IMR-90 (cell line): ENCODE data around the gene DUSP22. TPM values are rescaled to one million over a fixed set of nuclear protein-coding genes. Genes with fewer than 3 reads are reported as not detected.

Experiments used
- ATAC-seq: fragments of 200-7000 bp; cut with Tn5 transposase; 2 replicates; pipeline ENCODE4 v1.9.1; 2020; ENCODE audit warnings: low read depth, mild to moderate bottlenecking, moderate library complexity
- BruUV-seq: library from RNA; stranded (reverse); fragments of 400-500 nt; replicated peaks from 2 replicates; lab custom pipeline; 2021; lab: Mats Ljungman, UMichigan
- CTCF ChIA-PET: fragments of 300-600 bp; formaldehyde crosslinking; extraction: SDS; loops from one replicate; lab custom pipeline; 2021; ENCODE audit warnings: antibody characterized with exemption; lab: Yijun Ruan, JAX
- POLR2A ChIA-PET: fragments of 300-600 bp; sonication (Branson Sonifier 250); formaldehyde crosslinking; loops from one replicate; lab custom pipeline; 2022; ENCODE audit warnings: antibody characterized with exemption; ENCODE audit not compliant: unreplicated experiment; lab: Charles Lee
- DNase-seq: peaks from one replicate; pipeline ENCODE4 v3.0.0; 2013
- H2AFZ ChIP-seq: replicated peaks from 2 replicates; pipeline ENCODE3; 2013; ENCODE audit warnings: low read length, mild to moderate bottlenecking; ENCODE audit not compliant: poor library complexity
- H2AK5ac ChIP-seq: 2 replicates; pipeline ENCODE4 v1.6.1; 2013; ENCODE audit warnings: low read depth, low read length, inconsistent platforms
- H2AK9ac ChIP-seq: replicated peaks from 2 replicates; pipeline ENCODE3; 2013; ENCODE audit warnings: mild to moderate bottlenecking, low read depth, low read length, moderate library complexity; ENCODE audit not compliant: poor library complexity
- H2BK120ac ChIP-seq: 2 replicates; pipeline ENCODE4 v1.6.1; 2013; ENCODE audit warnings: low read depth, low read length, inconsistent platforms
- H2BK15ac ChIP-seq: 3 replicates; pipeline ENCODE4 v1.6.1; 2013; ENCODE audit warnings: low read depth, low read length, inconsistent platforms
- H2BK20ac ChIP-seq: 2 replicates; pipeline ENCODE4 v1.6.1; 2013; ENCODE audit warnings: low read depth, mild to moderate bottlenecking, inconsistent platforms, low read length, moderate library complexity
- H2BK5ac ChIP-seq: 2 replicates; pipeline ENCODE4 v1.6.1; 2013; ENCODE audit warnings: mild to moderate bottlenecking, low read depth, low read length, inconsistent platforms; ENCODE audit not compliant: poor library complexity, severe bottlenecking
- H3K14ac ChIP-seq: replicated peaks from 2 replicates; pipeline ENCODE4 v1.6.1; 2013; ENCODE audit warnings: low read depth, low read length, inconsistent platforms
- H3K18ac ChIP-seq: 2 replicates; pipeline ENCODE4 v1.6.1; 2013; ENCODE audit warnings: low read depth, low read length, control low read depth
- H3K23ac ChIP-seq: 2 replicates; pipeline ENCODE4 v1.6.1; 2013; ENCODE audit warnings: low read depth, low read length, inconsistent platforms
- H3K27ac ChIP-seq: 2 replicates; pipeline ENCODE4 v1.5.1; 2013; ENCODE audit warnings: mild to moderate bottlenecking, control low read depth, low read length; ENCODE audit not compliant: insufficient read depth
- H3K27me3 ChIP-seq: 2 replicates; pipeline ENCODE4 v1.6.1; 2013; ENCODE audit warnings: low read length; ENCODE audit not compliant: control insufficient read depth, insufficient read depth
- H3K36me3 ChIP-seq: 2 replicates; pipeline ENCODE4 v1.6.1; 2013; ENCODE audit warnings: low read length, mixed read lengths; ENCODE audit not compliant: control insufficient read depth, insufficient read depth
- H3K4ac ChIP-seq: 2 replicates; pipeline ENCODE4 v1.6.1; 2013; ENCODE audit warnings: low read depth, low read length, inconsistent platforms
- H3K4me1 ChIP-seq: 2 replicates; pipeline ENCODE4 v1.6.1; 2013; ENCODE audit warnings: low read length, mixed read lengths; ENCODE audit not compliant: control insufficient read depth, insufficient read depth
- H3K4me2 ChIP-seq: 2 replicates; pipeline ENCODE4 v1.6.1; 2013; ENCODE audit warnings: low read depth, mild to moderate bottlenecking, control low read depth, low read length, moderate library complexity
- H3K4me3 ChIP-seq: 2 replicates; pipeline ENCODE4 v1.5.1; 2013; ENCODE audit warnings: low read depth, mild to moderate bottlenecking, control low read depth, low read length, moderate library complexity; ENCODE audit not compliant: insufficient read depth
- H3K56ac ChIP-seq: 2 replicates; pipeline ENCODE4 v1.6.1; 2013; ENCODE audit warnings: low read length, inconsistent platforms; ENCODE audit not compliant: insufficient read depth; ENCODE audit errors: extremely low read depth
- H3K79me1 ChIP-seq, 2 experiments: 2 replicates each; pipeline ENCODE4 v1.6.1; 2013; ENCODE audit warnings: low read length in 2 of 2, inconsistent platforms in 1 of 2, low read depth in 1 of 2
- H3K9ac ChIP-seq: 2 replicates; pipeline ENCODE4 v1.6.1; 2013; ENCODE audit warnings: low read depth, low read length, control low read depth
- H3K9me1 ChIP-seq: 2 replicates; pipeline ENCODE4 v1.6.1; 2013; ENCODE audit warnings: low read length, inconsistent platforms; ENCODE audit not compliant: insufficient read depth
- H3K9me3 ChIP-seq: 2 replicates; pipeline ENCODE4 v1.6.1; 2013; ENCODE audit warnings: low read length; ENCODE audit not compliant: control insufficient read depth, insufficient read depth
- H4K20me1 ChIP-seq: 2 replicates; pipeline ENCODE4 v1.6.1; 2013; ENCODE audit warnings: low read length, inconsistent platforms; ENCODE audit not compliant: insufficient read depth
- H4K5ac ChIP-seq: 2 replicates; pipeline ENCODE4 v1.6.1; 2013; ENCODE audit warnings: mild to moderate bottlenecking, low read depth, low read length, control low read depth
- H4K8ac ChIP-seq, 2 experiments: 2 replicates each; pipeline ENCODE4 v1.6.1; 2013; ENCODE audit warnings: low read depth in 2 of 2, low read length in 2 of 2, control low read depth in 1 of 2, inconsistent platforms in 1 of 2
- H4K91ac ChIP-seq: 2 replicates; pipeline ENCODE4 v1.6.1; 2013; ENCODE audit warnings: low read depth, low read length, inconsistent platforms; ENCODE audit not compliant: insufficient read depth
- BHLHE40 ChIP-seq: fragments of 150-350 bp; IDR thresholded peaks from 2 replicates; pipeline ENCODE4 v1.6.1; 2016; ENCODE audit warnings: mild to moderate bottlenecking, low read depth, low read length
- CEBPB ChIP-seq: IDR thresholded peaks from 2 replicates; pipeline ENCODE4 v1.6.1; 2012; ENCODE audit warnings: low read depth, low read length, improper control_type of control experiment
- CHD1 ChIP-seq: IDR thresholded peaks from 2 replicates; pipeline ENCODE4 v1.6.1; 2012; ENCODE audit warnings: low read depth, low read length, improper control_type of control experiment
- FOS ChIP-seq: fragments of 150-350 bp; IDR thresholded peaks from 2 replicates; pipeline ENCODE4 v1.6.1; 2016; ENCODE audit warnings: low read depth, low read length
- MAFK ChIP-seq: IDR thresholded peaks from 2 replicates; pipeline ENCODE4 v1.6.1; 2012; ENCODE audit warnings: low read depth, low read length, improper control_type of control experiment
- MAZ ChIP-seq: IDR thresholded peaks from 2 replicates; pipeline ENCODE4 v1.6.1; 2012; ENCODE audit warnings: low read depth, mild to moderate bottlenecking, low read length, improper control_type of control experiment, moderate library complexity, borderline replicate concordance
- MXI1 ChIP-seq: IDR thresholded peaks from 2 replicates; pipeline ENCODE4 v1.6.1; 2012; ENCODE audit warnings: low read depth, mild to moderate bottlenecking, low read length, moderate library complexity, borderline replicate concordance
- NFE2L2 ChIP-seq: fragments of 150-350 bp; IDR thresholded peaks from 2 replicates; pipeline ENCODE4 v1.6.1; 2016; ENCODE audit warnings: low read depth, mild to moderate bottlenecking, low read length
- POLR2A ChIP-seq: IDR thresholded peaks from 2 replicates; pipeline ENCODE4 v1.6.1; 2012; ENCODE audit warnings: mild to moderate bottlenecking, low read depth, low read length
- RAD21 ChIP-seq: IDR thresholded peaks from 2 replicates; pipeline ENCODE4 v1.6.1; 2012; ENCODE audit warnings: low read length, improper control_type of control experiment
- RCOR1 ChIP-seq: IDR thresholded peaks from 2 replicates; pipeline ENCODE4 v1.6.1; 2012; ENCODE audit warnings: mild to moderate bottlenecking, low read length, improper control_type of control experiment; ENCODE audit not compliant: insufficient replicate concordance
- RFX5 ChIP-seq: IDR thresholded peaks from 2 replicates; pipeline ENCODE4 v1.8.0; 2012; ENCODE audit warnings: low read depth, mild to moderate bottlenecking, low read length, moderate library complexity
- SMC3 ChIP-seq: fragments of 150-350 bp; IDR thresholded peaks from 2 replicates; pipeline ENCODE4 v1.6.1; 2016; ENCODE audit warnings: low read depth, mild to moderate bottlenecking, antibody characterized with exemption, low read length, moderate library complexity
- WGBS, 2 experiments: methylation state at CpG; one replicate each; pipeline versions ENCODE4 v1.1.5 to v1.1.7; 2013; ENCODE audit warnings: missing lambda C conversion rate in 2 of 2; ENCODE audit not compliant: insufficient read length in 1 of 2; ENCODE audit errors: extremely low coverage in 2 of 2; 5-methylcytosine and 5-hydroxymethylcytosine counted together
- dilution Hi-C: fragments of 300-500 bp; cut with HindIII; formaldehyde crosslinking; loops from one replicate; pipeline ENCODE4 v1.14.3; 2018; ENCODE audit warnings: low sequenced_read_pairs; ENCODE audit not compliant: unreplicated experiment
- in situ Hi-C: fragments of 300-500 bp; cut with MboI; formaldehyde crosslinking; loops from 3 replicates; pipeline ENCODE4 v1.14.3; 2019; ENCODE audit warnings: low sequenced_read_pairs, inconsistent platforms, mixed read lengths
- intact Hi-C: fragments of 100-400 bp; cut with micrococcal nuclease; formaldehyde crosslinking; loops from 2 replicates; pipeline ENCODE4 v1.10.0; 2022
- polyA plus RNA-seq, 3 experiments: library from polyadenylated mRNA; depleted of rRNA; stranded (reverse); fragments of >200 nt; gene quantifications; 2 replicates each; pipeline ENCODE4 v1.2.3, GENCODE V29; 2012; ENCODE audit warnings: low replicate concordance in 1 of 3
- total RNA-seq: library from RNA; depleted of rRNA; stranded (reverse); fragments of >200 nt; gene quantifications from 2 replicates; pipeline ENCODE4 v1.2.3, GENCODE V29; 2012
- TF ChIP-seq, protein P1 (sequence below): conservative IDR thresholded peaks from 2 replicates; pipeline ENCODE4 v1.5.1; 2012; ENCODE audit warnings: mild to moderate bottlenecking, low read depth, low read length, improper control_type of control experiment
- TF ChIP-seq, protein P2 (sequence below): fragments of 150-350 bp; IDR thresholded peaks from 2 replicates; pipeline ENCODE4 v1.6.1; 2017; ENCODE audit warnings: mild to moderate bottlenecking, antibody characterized with exemption, low read length, low read depth
- TF ChIP-seq, protein P3 (sequence below): fragments of 150-350 bp; IDR thresholded peaks from 2 replicates; pipeline ENCODE4 v1.6.1; 2016; ENCODE audit warnings: low read depth, mild to moderate bottlenecking, low read length, moderate library complexity, borderline replicate concordance

The DUSP22 gene
- total and polyA plus RNA-seq, 2 of the 4 experiments (the other 2 are of a cell fraction) = 7.1 to 8.2 TPM

DNA sequence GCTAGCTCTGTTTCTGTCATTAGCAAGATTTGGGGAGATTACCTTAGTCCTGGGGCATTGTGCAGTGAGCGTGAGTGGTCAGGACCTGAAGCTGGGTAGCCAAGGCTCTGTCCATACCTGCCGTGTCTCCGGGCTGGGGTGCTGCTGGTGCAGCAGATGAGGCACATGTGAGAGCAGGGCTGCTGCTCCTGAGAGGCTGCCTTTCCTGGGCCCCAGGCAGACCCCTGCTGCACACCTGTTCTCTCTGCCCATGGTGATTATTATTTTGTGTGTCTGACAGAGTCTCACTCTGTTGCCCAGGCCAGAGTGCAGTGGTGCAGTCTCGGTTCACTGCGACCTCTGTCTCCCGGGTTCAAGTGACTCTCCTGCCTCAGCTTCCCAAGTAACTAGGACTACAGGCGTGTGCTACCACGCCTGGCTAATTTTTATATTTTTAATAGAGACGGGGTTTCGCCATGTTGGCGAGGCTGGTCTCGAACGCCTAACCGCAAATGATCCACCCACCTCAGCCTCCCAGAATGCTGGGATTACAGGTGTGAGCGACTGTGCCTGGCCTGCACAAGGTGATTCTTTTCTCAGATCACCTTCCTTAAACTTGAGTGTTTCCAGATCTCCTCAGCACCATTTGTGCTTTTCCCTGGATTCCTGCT lies 62.5 kb downstream of the DUSP22 start:
- no peak overlapping the region for H4K5ac ChIP-seq
- peaks cover 10% of the 10 kb centered on the region; the same call in 1 of the 2 replicates for H3K9me3 ChIP-seq
- H3K36me3 ChIP-seq = no peaks in the 10 kb centered on the region
- H3K4me1 ChIP-seq = no peaks in the 10 kb centered on the region
- no peak overlapping the region for H2AFZ ChIP-seq
- no peak overlapping the region for H3K14ac ChIP-seq
- no peak overlapping the region for H2BK20ac ChIP-seq
- no peak overlapping the region for H2BK15ac ChIP-seq
- in situ Hi-C loops (no loop called here), dilution Hi-C loops (no loop called here), intact Hi-C loops (loop anchor here (2.0 kb wide), 1 partner anchor 36 kb away; the partner anchor contains the start of gene IRF4)
- no peak overlapping the region for H3K4me2 ChIP-seq
- ChIA-PET POLR2A (no interaction called here), CTCF (no interaction called here)
- no peak overlapping the region for H2AK9ac ChIP-seq
- H3K4me3 ChIP-seq = no peak overlapping the region
- no peak overlapping the region for H4K8ac ChIP-seq
- no peak overlapping the region for H3K23ac ChIP-seq
- H3K4ac ChIP-seq = no peak overlapping the region
- H3K27me3 ChIP-seq = no peaks in the 10 kb centered on the region
- H4K91ac ChIP-seq = no peak overlapping the region
- no peak overlapping the region for H2AK5ac ChIP-seq
- BruUV-seq = no TSS peak
- no peaks in the 10 kb centered on the region for H3K9me1 ChIP-seq
- no peak overlapping the region for H2BK5ac ChIP-seq
- no peak overlapping the region for H3K18ac ChIP-seq
- H3K79me1 ChIP-seq = no peaks in the 10 kb centered on the region
- TF ChIP-seq FOS (no peak), MAZ (no peak), RAD21 (no peak), CHD1 (no peak), BHLHE40 (no peak), SMC3 (no peak), MAFK (no peak), NFE2L2 (no peak), RFX5 (no peak), MXI1 (no peak), RCOR1 (no peak), POLR2A (no peak), CEBPB (no peak)
- TF ChIP-seq, protein P1, sequence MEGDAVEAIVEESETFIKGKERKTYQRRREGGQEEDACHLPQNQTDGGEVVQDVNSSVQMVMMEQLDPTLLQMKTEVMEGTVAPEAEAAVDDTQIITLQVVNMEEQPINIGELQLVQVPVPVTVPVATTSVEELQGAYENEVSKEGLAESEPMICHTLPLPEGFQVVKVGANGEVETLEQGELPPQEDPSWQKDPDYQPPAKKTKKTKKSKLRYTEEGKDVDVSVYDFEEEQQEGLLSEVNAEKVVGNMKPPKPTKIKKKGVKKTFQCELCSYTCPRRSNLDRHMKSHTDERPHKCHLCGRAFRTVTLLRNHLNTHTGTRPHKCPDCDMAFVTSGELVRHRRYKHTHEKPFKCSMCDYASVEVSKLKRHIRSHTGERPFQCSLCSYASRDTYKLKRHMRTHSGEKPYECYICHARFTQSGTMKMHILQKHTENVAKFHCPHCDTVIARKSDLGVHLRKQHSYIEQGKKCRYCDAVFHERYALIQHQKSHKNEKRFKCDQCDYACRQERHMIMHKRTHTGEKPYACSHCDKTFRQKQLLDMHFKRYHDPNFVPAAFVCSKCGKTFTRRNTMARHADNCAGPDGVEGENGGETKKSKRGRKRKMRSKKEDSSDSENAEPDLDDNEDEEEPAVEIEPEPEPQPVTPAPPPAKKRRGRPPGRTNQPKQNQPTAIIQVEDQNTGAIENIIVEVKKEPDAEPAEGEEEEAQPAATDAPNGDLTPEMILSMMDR = no peak
- TF ChIP-seq, protein P2, sequence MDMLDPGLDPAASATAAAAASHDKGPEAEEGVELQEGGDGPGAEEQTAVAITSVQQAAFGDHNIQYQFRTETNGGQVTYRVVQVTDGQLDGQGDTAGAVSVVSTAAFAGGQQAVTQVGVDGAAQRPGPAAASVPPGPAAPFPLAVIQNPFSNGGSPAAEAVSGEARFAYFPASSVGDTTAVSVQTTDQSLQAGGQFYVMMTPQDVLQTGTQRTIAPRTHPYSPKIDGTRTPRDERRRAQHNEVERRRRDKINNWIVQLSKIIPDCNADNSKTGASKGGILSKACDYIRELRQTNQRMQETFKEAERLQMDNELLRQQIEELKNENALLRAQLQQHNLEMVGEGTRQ = no peak
- TF ChIP-seq, protein P3, sequence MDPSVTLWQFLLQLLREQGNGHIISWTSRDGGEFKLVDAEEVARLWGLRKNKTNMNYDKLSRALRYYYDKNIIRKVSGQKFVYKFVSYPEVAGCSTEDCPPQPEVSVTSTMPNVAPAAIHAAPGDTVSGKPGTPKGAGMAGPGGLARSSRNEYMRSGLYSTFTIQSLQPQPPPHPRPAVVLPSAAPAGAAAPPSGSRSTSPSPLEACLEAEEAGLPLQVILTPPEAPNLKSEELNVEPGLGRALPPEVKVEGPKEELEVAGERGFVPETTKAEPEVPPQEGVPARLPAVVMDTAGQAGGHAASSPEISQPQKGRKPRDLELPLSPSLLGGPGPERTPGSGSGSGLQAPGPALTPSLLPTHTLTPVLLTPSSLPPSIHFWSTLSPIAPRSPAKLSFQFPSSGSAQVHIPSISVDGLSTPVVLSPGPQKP = no peak
- DNase-seq (no peak), ATAC-seq (no peak)
- no peaks in the 10 kb centered on the region for H4K20me1 ChIP-seq
- H3K56ac ChIP-seq = no peak overlapping the region
- no peak overlapping the region for H3K9ac ChIP-seq
- H2BK120ac ChIP-seq = no peak overlapping the region
- no peak overlapping the region for H3K27ac ChIP-seq
- WGBS, 2 experiments = 86% methylated on average over 11 of the region's 15 CpGs; no CpG with 5 or more reads in 1 of the 2 experiments
